Measurements from ENCODE around the gene SCAF1.

The SCAF1 gene

GRCh38 chr19:49687150-49687549 is 45.1 kb downstream of the SCAF1 start:
- DNase-seq (ENCODE audit: low read depth, low spot score): no peak

- DNase-seq (ENCODE audit: low read depth, low spot score): no peak
Measured at GRCh38 chr19:49687566-49688316, 45.7 kb downstream of the SCAF1 start.

- DNase-seq (ENCODE audit: low read depth, low spot score): no peak
Measured at GRCh38 chr19:49688531-49689132, 46.6 kb downstream of the SCAF1 start.

GRCh38 chr19:49689133-49690078 is 47.4 kb downstream of the SCAF1 start, which contains the start of gene ADM5:
ADM5 (plus strand) TSS chr19:49689594; CDS start chr19:49689838, 244 bp downstream.
- no peak for DNase-seq (ENCODE audit: low read depth, low spot score)

- DNase-seq (ENCODE audit: low read depth, low spot score): no peak
Measured at GRCh38 chr19:49690079-49690655, 48.2 kb downstream of the SCAF1 start.

GRCh38 chr19:49690656-49691242 is 48.7 kb downstream of the SCAF1 start, which contains the start of gene CPT1C:
CPT1C (plus strand) TSS chr19:49691116; CDS start chr19:49692253, 1,137 bp downstream.
- DNase-seq (ENCODE audit: low read depth, low spot score): no peak

- no peak for DNase-seq (ENCODE audit: low read depth, low spot score)
Measured at GRCh38 chr19:49691243-49692146, 49.5 kb downstream of the SCAF1 start.

- DNase-seq (ENCODE audit: low read depth, low spot score): no peak
Measured at GRCh38 chr19:49692147-49692506, 50.1 kb downstream of the SCAF1 start.

GRCh38 chr19:49696115-49696514 is 54.1 kb downstream of the SCAF1 start:
- DNase-seq (ENCODE audit: low read depth, low spot score): no peak

- no peak for DNase-seq (ENCODE audit: low read depth, low spot score)
Measured at GRCh38 chr19:49696865-49697264, 54.9 kb downstream of the SCAF1 start.

GRCh38 chr19:49699364-49699763 is 57.4 kb downstream of the SCAF1 start:
- no peak for DNase-seq (ENCODE audit: low read depth, low spot score)

- no peak for DNase-seq (ENCODE audit: low read depth, low spot score)
Measured at GRCh38 chr19:49700563-49700962, 58.6 kb downstream of the SCAF1 start.

GRCh38 chr19:49701271-49701786 is 59.3 kb downstream of the SCAF1 start:
- no peak for DNase-seq (ENCODE audit: low read depth, low spot score)

- DNase-seq (ENCODE audit: low read depth, low spot score): no peak
Measured at GRCh38 chr19:49704888-49705642, 63.1 kb downstream of the SCAF1 start.

GRCh38 chr19:49705919-49706318 is 63.9 kb downstream of the SCAF1 start:
- DNase-seq (ENCODE audit: low read depth, low spot score): no peak
